Epidermal melanocyte (primary cell): Measurements from ENCODE around the gene HBZ.
"Not testable (repeated sequence)": the region's sequence is repeated elsewhere in the genome, so short reads cannot be mapped to it uniquely, and the experiment has no call there.

Experiments used
- DNase-seq: peaks from one replicate; pipeline ENCODE4 v3.0.0; 2011; ENCODE audit warnings: low spot score; ENCODE audit not compliant: insufficient read length

Gene HBZ

GRCh38 chr16:152141-153128 lies at the start of gene HBZ:
TSS of gene HBZ (plus strand) at chr16:152644. CDS start at chr16:152910, 266 bp downstream.
- DNase-seq = no peak

GRCh38 chr16:104355-104754 lies 48.1 kb upstream of the HBZ start:
- no peak for DNase-seq

GRCh38 chr16:104928-105327 lies 47.5 kb upstream of the HBZ start:
- no peak for DNase-seq

GRCh38 chr16:105521-105920 lies 46.9 kb upstream of the HBZ start:
- no peak for DNase-seq

GRCh38 chr16:106623-107324 lies 45.7 kb upstream of the HBZ start:
- peak; percentile 69 for DNase-seq

GRCh38 chr16:112153-112840 lies 40.1 kb upstream of the HBZ start:
- DNase-seq = no peak

GRCh38 chr16:114327-114726 lies 38.1 kb upstream of the HBZ start:
- DNase-seq = no peak

- DNase-seq = no peak
These were observed 36.4 kb upstream of the HBZ start for GRCh38 chr16:116015-116414.

- DNase-seq = peak; percentile 46
These were observed 34.8 kb upstream of the HBZ start for GRCh38 chr16:117379-118365.

- DNase-seq = no peak
These were observed 33.6 kb upstream of the HBZ start for GRCh38 chr16:118857-119256.

- no peak for DNase-seq
These were observed 33.1 kb upstream of the HBZ start for GRCh38 chr16:119295-119694.

- DNase-seq = no peak
These were observed 32.5 kb upstream of the HBZ start for GRCh38 chr16:119835-120491.

- DNase-seq = no peak
These were observed 31.7 kb upstream of the HBZ start for GRCh38 chr16:120756-121155.

GRCh38 chr16:122361-122760 lies 30.1 kb upstream of the HBZ start:
- peak; percentile 59 for DNase-seq

- not testable (repeated sequence) for DNase-seq
These were observed 28.7 kb upstream of the HBZ start for GRCh38 chr16:123558-124350.

GRCh38 chr16:125011-125410 lies 27.4 kb upstream of the HBZ start:
- no peak for DNase-seq

GRCh38 chr16:129075-129474 lies 23.4 kb upstream of the HBZ start:
- DNase-seq = no peak

GRCh38 chr16:130533-131173 lies 21.8 kb upstream of the HBZ start:
- DNase-seq = no peak

- DNase-seq = no peak
These were observed 20.3 kb upstream of the HBZ start for GRCh38 chr16:132120-132519.
